CD4-positive, alpha-beta T cell treated with Interleukin-1 beta for 1 hour (primary cell): Measurements from ENCODE around the gene DZIP1L.

ENCODE experiments used
- DNase-seq, 2 donors: peaks; one replicate each; pipeline ENCODE4 v3.0.0-alpha.2; 2020 to 2022

The DZIP1L gene

DNA sequence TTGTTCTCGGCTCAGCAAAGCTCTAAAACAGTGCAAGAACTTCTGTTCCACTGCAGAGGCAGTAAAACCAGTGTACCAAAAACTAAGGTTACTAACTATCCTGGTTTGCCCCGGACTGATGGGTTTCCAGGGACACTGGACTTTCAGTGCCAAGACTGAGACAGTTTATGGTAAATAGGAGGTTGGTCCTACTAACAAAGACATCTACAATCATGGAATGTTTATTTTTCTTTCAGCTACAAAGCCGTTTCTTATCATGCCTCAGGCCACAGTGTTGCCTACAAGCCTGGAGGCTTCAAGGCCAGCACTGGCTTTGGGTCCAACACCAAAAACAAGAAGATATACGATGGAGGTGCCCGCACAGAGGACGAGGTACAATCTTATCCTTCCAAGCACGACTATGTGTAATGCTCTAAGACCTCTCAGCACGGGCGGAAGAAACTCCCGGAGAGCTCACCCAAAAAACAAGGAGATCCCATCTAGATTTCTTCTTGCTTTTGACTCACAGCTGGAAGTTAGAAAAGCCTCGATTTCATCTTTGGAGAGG lies 84.6 kb downstream of the DZIP1L start:
- no peak for DNase-seq

DNA sequence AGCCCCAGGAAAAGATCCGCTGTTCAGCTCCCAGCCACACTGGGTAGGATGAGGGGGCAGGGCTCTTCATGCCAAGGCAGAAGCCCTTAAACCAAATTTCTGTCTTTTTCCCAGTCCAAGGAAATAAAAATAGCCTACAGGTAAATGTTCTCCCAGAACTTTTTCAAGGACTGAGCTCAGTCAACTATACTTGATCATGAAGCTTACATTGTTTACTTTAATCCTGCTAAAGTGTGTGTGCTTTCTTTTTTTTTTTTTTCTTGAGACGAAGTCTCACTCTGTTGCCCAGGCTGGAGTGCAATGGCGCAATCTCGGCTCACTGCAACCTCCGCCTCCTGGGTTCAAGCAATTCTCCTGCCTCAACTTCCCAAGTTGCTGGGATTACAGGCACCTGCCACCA lies 87.6 kb downstream of the DZIP1L start:
- no peak for DNase-seq

DNA sequence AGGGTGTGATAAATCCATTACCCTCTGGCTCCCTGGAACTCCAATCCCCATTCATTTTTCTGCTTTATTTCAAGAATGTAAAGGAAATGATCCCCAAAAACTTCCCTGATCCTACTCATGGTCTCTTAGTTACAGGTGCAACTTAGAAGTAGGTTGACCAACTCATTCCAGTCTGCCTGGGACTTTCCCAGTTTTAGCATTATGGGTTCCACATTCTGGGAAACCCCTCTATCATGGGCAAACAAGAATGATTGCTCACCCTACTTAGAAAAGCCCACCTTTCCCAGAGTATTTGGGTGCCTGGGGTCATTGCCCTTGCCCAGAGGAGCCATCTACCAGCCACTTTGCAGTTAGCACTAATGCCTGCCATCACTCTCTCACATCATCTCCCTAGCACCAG lies 89.9 kb downstream of the DZIP1L start:
- DNase-seq: no peak

DNA sequence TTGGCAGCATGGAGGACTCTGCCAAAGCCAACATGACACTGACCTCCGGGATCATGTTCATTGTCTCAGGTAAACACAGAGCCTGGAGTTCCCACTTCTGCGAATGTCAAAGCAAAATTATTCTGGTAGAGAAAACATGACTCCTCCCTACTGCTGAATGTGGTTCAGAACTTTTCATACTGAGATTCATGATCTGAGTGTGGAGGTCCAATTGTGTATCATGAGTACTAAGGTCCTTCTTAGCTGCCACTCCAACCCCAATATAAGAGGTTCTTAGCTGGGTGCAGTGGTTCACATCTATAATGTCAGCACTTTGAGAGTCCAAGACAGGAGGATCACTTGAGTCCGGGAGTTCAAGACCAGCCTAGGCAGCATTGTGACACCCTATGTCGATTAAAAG lies 91.7 kb downstream of the DZIP1L start:
- DNase-seq: no peak

DNA sequence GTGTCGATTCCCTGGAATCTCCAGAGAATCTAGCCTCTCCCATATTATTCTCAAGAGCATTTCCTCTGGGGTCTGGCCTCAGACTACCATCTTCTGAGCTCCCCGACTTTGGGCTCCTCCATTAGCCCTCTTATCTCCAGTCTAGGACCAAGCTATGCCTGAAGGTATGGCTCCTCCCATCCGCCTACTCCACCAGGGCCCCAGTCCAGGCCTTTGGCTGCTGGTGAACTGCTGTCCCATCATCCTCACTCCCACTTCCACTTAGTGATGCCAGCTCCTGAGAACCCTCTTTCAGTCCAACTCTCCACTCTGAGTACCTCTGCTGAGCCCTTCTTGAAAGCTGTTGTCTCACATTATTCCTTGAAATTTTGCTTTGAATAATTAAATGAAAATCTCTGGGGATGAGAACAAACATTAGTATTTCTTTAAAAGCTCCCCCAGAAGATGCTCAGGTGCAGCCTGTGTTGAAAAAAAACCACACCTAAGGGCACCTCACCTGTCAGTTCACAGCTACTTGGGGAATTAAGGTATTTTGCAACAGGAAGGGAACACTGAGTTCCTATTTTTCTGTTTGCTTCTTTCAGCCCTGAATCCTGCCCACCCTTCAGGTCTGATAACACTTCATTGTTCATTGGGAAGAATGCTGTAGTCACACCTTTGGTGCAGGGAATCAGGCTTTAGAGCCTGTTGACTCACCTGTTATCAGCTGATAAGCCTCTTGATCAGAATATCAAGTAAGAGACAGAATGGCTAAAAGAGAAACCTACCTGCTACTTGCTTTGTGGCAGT lies 95.9 kb downstream of the DZIP1L start:
- DNase-seq: no peak

DNA sequence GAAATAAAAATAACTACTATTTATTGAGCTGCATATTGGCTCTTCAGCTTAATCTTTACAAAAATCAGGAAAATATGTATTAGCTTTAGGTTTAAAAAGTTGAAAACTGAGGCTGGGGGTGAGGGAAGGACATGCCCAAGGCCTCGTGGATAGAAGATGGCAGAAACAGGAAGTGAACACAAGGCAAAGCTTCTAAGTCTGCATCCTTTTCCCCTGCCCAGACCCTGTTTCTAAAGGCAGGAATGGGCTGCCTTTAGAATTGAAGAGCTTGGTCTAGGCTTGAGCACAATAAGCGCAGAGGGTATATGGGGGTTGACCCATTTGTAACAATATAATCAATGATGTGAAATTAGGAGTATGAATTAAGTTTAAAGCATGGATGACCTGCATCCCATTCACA lies 99.3 kb downstream of the DZIP1L start:
- no peak for DNase-seq

DNA sequence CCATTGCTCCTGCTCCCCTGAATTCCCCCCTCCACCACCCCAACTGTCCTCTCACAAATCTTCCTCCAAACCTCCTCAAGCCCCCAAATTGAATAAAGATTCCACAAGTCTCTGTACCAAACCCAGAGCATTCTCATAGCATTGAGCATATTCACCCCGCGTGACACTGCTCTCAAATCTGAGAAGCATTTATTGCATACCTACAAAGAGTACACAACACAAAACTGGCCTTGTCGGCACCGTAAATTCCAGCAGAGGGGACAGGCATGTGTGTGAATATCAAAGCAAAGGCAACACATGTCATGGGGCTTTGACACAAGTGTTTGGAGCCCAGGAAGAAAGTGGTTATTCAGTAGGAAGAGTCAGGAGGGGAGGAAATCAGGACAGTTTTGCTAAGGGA lies 102.9 kb downstream of the DZIP1L start:
- no peak for DNase-seq
